Measurements from ENCODE around the gene SLC4A9.

Gene SLC4A9

GRCh38 chr5:140365282-140365681 is 5.3 kb downstream of the SLC4A9 start:
- Histone ChIP-seq H3K79me2 (ENCODE audit: insufficient read depth, low read length) (no peaks in the 10 kb centered on the region), H3F3A (ENCODE audit: insufficient read depth) (no peaks in the 10 kb centered on the region), H3K4me2 (ENCODE audit: low read depth, low read length, poor library complexity, severe bottlenecking) (no peak overlapping the region), H3K9me2 (replicated peaks; ENCODE audit: insufficient read depth, low read length) (no peaks in the 10 kb centered on the region), H3K36me3 (ENCODE audit: low read length) (no peaks in the 10 kb centered on the region), H4K20me1 (ENCODE audit: low read depth, low read length) (no peaks in the 10 kb centered on the region), H2AFZ (ENCODE audit: low read depth, low read length, severe bottlenecking) (no peak overlapping the region), H3K4me3 (ENCODE audit: insufficient read depth, low read length, poor library complexity, severe bottlenecking) (no peak overlapping the region), H3K27me3 (ENCODE audit: low read length) (no peaks in the 10 kb centered on the region), H3K9me3 (ENCODE audit: insufficient read depth, low read length) (no peaks in the 10 kb centered on the region), H3K27ac (ENCODE audit: low read depth, low read length) (no peak overlapping the region), H3K9ac (ENCODE audit: low read length) (no peak overlapping the region)
- TF ChIP-seq CTCF (IDR thresholded peaks at IDR 0.05; ENCODE audit: insufficient read depth, low read length, poor library complexity, severe bottlenecking) (no peak), EZH2phosphoT487 (conservative IDR thresholded peaks at IDR 0.05; ENCODE audit: low read length) (no peak)

GRCh38 chr5:140365941-140366340 is 5.9 kb downstream of the SLC4A9 start:
- Histone ChIP-seq H2AFZ (ENCODE audit: low read depth, low read length, severe bottlenecking) (no peak overlapping the region), H3K36me3 (ENCODE audit: low read length) (no peaks in the 10 kb centered on the region), H3K79me2 (ENCODE audit: insufficient read depth, low read length) (no peaks in the 10 kb centered on the region), H3K4me3 (ENCODE audit: insufficient read depth, low read length, poor library complexity, severe bottlenecking) (no peak overlapping the region), H3K9ac (ENCODE audit: low read length) (no peak overlapping the region), H3K27ac (ENCODE audit: low read depth, low read length) (no peak overlapping the region), H3K9me2 (replicated peaks; ENCODE audit: insufficient read depth, low read length) (no peaks in the 10 kb centered on the region), H3K4me2 (ENCODE audit: low read depth, low read length, poor library complexity, severe bottlenecking) (no peak overlapping the region), H3K27me3 (ENCODE audit: low read length) (no peaks in the 10 kb centered on the region), H3K9me3 (ENCODE audit: insufficient read depth, low read length) (no peaks in the 10 kb centered on the region), H4K20me1 (ENCODE audit: low read depth, low read length) (no peaks in the 10 kb centered on the region), H3F3A (ENCODE audit: insufficient read depth) (no peaks in the 10 kb centered on the region)
- TF ChIP-seq CTCF (IDR thresholded peaks at IDR 0.05; ENCODE audit: insufficient read depth, low read length, poor library complexity, severe bottlenecking): no peak
- TF ChIP-seq EZH2phosphoT487 (conservative IDR thresholded peaks at IDR 0.05; ENCODE audit: low read length): no peak

- no peak for TF ChIP-seq CTCF (IDR thresholded peaks at IDR 0.05; ENCODE audit: insufficient read depth, low read length, poor library complexity, severe bottlenecking)
- no peak for TF ChIP-seq EZH2phosphoT487 (conservative IDR thresholded peaks at IDR 0.05; ENCODE audit: low read length)
Observed at GRCh38 chr5:140366589-140367255, 6.7 kb downstream of the SLC4A9 start.

More at GRCh38 chr5:140366589-140367255, 6.7 kb downstream of the SLC4A9 start:
- no peaks in the 10 kb centered on the region for H3F3A ChIP-seq (ENCODE audit: insufficient read depth)
- no peak overlapping the region for H3K4me2 ChIP-seq (ENCODE audit: low read depth, low read length, poor library complexity, severe bottlenecking)
- H3K9me2 ChIP-seq (replicated peaks; ENCODE audit: insufficient read depth, low read length): no peaks in the 10 kb centered on the region
- H4K20me1 ChIP-seq (ENCODE audit: low read depth, low read length): no peaks in the 10 kb centered on the region
- no peaks in the 10 kb centered on the region for H3K27me3 ChIP-seq (ENCODE audit: low read length)
- H3K9ac ChIP-seq (ENCODE audit: low read length): no peak overlapping the region
- H2AFZ ChIP-seq (ENCODE audit: low read depth, low read length, severe bottlenecking): no peak overlapping the region
- H3K9me3 ChIP-seq (ENCODE audit: insufficient read depth, low read length): no peaks in the 10 kb centered on the region
- H3K79me2 ChIP-seq (ENCODE audit: insufficient read depth, low read length): no peaks in the 10 kb centered on the region
- H3K4me3 ChIP-seq (ENCODE audit: insufficient read depth, low read length, poor library complexity, severe bottlenecking): no peak overlapping the region
- H3K36me3 ChIP-seq (ENCODE audit: low read length): no peaks in the 10 kb centered on the region
- no peak overlapping the region for H3K27ac ChIP-seq (ENCODE audit: low read depth, low read length)

Measured in SU-DHL-6 (cell line).